HG02852 (cell line): ENCODE data around the gene ABR.
"Not testable (repeated sequence)": the region's sequence is repeated elsewhere in the genome, so short reads cannot be mapped to it uniquely, and the experiment has no call there.

Experiments
- ATAC-seq: cut with Tn5 transposase; IDR thresholded peaks from one replicate; pipeline ENCODE4 v1.9.1; 2021; ENCODE audit warnings: mild to moderate bottlenecking, moderate library complexity; ENCODE audit not compliant: unreplicated experiment

The ABR gene

DNA sequence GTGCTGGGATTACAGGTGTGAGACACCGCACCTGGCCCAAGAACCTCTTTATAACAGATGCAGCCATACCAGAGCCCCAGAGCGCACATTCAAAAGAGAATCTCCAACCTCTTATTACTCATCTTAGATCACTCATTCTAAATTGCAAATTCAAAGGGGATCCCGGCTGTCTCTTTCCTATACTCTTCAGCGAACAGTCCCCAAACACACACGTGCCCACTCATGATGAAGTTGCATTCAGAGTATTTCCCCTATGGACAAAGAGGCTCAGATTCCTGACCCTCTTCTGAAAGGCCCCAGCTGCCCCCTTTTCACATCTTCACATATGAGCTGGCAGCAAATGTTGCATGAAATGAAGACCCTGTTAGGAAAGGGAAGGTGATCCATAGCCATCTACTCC is 22.5 kb upstream of the ABR start:
- no peak for ATAC-seq

GRCh38 chr17:1201132-1201702 is 21.4 kb upstream of the ABR start:
- no peak for ATAC-seq

DNA sequence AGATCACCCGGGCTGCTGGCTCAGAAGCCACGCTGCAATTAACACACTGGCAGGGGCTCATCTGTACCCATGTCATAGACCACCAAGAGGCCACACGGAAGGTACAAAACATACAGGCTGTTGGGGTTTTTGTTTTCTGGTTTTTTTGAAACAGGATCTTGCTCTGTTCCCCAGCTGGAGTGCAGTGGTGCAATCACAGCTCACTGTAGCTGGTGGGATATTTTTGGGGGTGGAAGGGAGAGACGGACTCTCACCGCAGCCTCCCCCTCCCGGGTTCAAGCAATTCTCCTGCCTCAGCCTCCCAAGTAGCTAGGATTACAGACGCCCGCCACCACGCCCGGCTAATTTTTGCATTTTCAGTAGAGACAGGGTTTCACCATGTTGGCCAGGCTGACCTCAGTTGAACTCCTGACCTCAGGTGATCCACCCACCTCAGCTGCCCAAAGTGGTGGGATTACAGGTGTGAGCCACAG is 19.5 kb upstream of the ABR start:
- ATAC-seq, result not testable (repeated sequence)

GRCh38 chr17:1197781-1198490 is 18.2 kb upstream of the ABR start:
- peak; percentile 64 for ATAC-seq

- ATAC-seq, result peak; percentile 17
Observed at GRCh38 chr17:1197379-1197778, 17.6 kb upstream of the ABR start.

- no peak for ATAC-seq
Observed at GRCh38 chr17:1196946-1197345, 17.2 kb upstream of the ABR start.

GRCh38 chr17:1192911-1193699 is 13.3 kb upstream of the ABR start:
- ATAC-seq, result no peak

DNA sequence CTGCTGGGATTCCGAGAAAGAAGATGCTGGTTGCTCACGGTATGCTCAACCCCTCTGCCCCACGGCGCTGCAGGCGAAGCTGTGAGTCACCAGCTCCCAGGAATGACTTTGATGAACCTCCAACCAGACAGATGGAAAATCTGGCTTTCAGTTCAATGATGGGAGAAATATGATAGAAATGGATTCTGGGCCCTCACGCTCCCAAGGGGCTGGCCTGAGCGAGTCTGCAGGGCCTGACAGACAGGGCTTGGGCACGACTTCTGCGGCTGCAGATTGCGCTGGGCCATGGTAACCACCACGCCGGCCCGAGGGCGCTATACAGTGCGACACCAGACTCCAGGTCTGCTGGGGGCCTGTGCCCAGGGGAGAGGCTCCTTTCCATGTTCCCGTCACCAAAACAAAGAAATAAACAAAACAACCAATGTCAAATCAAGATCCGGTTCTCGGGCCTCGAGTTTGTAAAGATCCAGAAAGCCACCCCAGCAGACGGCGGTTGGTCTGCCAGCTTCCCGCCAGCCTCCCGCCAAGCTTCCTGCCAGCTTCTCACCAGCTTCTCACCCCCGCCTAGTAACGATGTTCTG is 11.1 kb upstream of the ABR start:
- ATAC-seq, result no peak

- ATAC-seq, result no peak
Observed at GRCh38 chr17:1188812-1189504, 9.2 kb upstream of the ABR start.

DNA sequence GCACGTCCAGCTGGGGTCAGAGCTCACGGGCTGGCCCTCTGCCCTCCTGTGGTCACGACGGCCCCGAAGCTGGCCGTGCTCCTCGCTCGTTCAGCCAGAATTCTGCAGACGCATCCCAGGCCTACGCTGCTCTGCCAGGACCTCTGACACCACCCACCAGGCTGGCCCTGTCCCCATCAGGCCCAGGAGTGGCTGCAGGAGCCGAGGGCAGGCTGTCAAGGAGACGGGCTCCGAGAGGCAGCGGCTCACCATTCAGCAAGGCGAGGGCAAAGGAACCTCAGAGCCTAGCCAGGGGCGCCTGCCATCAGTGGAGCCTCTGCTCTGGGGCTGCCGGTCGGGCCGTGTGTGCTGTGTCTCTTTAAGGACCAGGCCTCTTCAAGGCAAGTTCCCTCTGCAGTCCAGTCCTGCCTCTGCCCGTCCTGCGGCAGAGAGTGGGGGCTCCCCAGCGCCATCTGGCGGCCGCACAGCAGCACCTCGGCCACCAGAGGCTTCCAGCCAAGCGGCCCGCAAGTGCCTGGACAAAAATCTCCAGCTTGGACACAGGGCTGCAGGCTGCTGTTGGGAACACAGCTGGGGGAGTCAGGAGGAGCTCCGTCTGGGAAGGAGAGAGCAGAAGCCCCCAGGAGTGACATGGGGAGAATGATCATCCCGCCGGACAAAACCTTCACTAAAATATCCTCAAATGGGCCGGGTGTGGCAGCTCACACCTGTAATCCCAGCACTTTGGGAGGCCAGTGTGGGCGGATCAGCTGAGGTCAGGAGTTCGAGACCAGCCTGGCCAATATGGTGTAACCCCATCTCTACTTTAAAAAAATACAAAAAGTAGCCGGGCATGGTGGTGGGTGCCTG is 7.4 kb upstream of the ABR start:
- ATAC-seq, result no peak

GRCh38 chr17:1186214-1186820 is 6.5 kb upstream of the ABR start:
- no peak for ATAC-seq

DNA sequence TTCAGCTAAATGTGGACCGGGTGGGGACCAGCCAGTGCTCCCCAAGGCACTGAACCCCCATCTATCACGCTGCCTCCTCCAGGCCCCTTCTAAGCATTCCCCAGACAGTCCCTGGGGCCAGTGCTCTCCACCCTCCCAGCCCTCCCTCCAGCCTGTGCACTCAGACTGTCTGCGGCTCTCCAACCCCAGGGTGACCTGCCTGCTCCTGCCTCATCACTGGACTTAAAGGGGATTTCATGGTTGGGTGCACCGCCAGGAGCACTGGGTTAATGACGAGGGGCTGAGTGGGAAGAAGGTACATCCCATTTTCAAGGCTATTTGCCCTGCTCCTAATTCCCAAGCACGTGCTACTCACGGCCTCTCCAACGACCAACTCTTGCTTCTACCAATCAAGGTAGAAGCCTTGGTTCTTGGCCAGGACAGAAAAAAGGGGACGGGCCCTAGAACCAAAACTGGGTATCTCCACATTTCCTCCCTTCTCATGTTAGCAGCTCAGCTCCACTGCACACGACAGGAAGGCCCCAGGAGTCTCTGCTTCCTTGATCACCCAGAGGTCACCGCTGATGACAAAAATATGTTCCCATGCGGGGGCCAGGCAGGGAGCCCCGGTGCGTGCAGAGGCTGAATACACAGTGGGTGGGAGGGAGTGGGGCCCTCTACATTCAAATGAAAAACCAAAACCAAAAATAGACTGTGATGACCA is 3.5 kb upstream of the ABR start:
- peak; percentile 43 for ATAC-seq

DNA sequence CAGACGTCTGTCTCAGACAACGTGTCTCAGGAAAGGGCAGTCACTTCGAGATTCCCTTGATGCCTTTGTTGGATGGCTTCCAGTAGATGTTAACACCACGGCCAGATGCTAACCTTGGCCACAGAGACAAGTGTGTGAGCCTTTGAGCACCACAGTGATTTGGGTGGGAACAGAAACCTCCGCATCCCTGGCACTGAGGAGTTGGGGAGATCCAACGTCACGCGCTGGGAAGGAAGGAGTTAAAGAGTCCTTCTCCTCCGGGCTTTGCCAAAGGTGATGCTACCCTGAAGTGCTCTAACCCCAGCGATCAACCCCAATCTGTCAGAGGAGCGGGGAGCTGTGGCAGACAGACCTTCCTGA is 3.0 kb upstream of the ABR start:
- ATAC-seq, result no peak

DNA sequence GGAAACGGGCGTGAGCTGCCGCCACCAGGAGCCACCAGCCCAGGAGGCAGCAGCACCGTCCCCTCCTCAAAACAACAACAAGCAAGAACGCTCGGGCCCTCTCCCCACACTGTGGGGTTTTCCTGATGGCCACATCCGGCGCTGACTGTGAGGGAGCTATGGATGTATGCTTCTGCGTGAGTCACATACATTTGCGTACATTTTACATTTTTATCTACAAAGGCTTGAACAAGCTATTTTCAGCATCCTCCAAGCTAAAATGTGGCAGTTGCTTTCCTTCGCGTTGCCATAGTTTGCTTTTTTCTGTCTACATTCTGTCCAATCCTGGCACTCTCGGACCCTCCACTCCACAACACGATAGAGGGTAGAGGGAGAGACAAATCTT is 2.0 kb upstream of the ABR start:
- peak; percentile 27 for ATAC-seq

DNA sequence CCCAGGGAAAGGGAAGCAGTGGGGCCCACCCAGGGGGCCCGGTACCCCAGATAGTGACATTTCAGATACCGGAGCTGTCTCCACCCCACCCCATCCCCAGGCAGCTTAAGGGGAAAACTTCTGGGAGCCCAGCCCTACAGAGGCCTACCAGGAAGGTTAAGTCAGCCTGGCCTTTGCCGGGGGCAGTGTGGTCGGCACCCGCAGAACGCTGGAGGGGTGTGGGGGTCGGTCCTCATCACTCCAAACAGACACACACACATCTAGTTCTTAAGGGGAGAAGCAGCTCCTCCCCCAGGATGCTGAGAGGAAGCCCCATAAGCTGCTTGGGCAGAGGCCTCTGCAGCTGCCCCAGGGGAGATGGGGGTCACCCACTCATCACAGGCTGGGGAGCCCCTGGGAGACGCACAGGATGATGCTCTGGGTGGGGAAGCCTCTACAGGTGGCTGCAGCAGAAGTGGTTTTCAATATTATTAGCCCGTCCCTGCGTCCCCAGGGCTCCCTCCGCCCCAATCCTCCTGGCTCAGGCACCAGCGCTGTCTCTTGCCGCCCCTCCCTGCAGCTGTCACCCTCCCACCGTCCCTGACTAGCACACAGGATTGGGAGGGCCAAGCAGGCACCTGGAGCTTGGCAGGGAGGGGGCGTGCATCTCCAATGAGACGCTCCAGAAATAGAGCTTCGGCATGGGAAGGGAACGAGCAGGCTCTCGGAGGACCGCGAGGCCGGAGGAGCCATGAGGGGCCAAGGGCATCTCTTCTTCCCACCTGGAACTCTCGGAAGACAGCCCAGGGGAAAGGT is 1.4 kb upstream of the ABR start:
- no peak for ATAC-seq

DNA sequence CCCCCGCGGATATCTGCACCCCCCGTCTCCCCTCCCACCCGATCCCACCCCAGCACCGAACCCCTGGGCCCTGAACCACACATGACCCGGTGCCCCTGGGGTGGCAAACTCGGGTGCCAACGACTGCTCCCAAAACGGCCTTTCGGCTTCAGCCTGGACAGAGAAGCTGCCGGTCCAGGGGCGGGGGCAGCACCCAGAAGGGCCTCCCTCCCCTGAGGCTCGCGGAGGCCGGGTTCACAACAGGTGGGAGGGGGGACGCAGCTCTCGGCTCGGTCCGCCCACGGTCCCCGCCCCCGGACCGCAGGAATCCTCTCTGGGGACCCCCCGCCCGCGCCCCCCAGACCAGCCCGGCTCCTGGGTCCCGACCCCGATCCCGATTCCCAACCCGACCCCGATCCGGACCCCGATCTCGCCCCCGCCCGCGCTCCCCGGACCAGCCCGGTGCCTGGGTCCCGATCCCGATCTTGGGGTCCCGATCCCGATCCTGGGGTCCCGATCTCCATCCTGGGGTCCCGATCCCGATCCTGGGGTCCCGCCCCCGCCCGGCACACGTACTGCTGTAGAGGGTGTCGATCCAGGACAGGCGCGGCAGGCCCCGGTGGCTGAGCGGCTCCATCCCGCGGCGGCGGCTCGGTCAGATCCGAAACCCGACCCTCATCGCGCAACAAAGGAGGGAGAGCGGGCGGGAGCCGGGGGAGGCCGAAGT is 516 bp downstream of the ABR start:
- no peak for ATAC-seq

DNA sequence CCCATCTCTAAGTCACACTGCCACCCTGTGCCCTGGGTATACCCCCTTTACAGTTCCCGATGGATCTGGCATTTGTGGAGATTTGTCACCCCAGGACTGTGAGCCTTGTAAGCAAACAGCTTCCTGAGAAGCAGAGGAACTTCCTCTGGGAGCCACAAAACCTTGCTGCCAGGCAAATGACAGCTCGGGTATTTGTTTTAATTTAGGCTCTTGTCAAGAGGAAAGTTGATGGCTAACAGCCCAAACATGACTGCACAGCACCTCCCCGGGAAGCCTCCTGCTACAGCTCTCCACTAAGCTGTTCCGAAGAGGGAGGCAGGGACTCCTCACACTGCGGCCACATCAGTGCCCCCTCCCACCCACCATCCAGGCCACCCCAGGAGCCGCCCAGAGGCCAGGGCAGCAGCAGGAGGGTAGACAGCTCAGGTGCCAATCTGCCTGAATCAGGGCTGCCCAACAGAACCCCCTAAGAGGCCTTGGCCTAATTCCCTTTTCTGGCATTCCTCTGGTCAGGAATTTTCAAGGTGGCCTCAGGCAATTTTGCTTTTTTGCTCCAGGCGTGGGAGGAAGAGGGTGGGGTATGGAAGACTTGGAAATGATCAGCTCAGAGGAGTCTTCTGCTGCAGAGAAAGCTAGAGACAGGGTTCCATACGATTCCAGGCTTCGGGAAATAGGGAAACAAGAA is 2.6 kb downstream of the ABR start:
- ATAC-seq, result no peak
